Natural killer cell (primary cell): ENCODE data around the gene NXN. TPM values are rescaled to one million over a fixed set of nuclear protein-coding genes. Genes with fewer than 3 reads are reported as not detected.
"Not testable (repeated sequence)": the region's sequence is repeated elsewhere in the genome, so short reads cannot be mapped to it uniquely, and the experiment has no call there.

Experiments used
- ATAC-seq, 3 donors: fragments of 150-1000 bp in 2 of 3; fragments of 200-7000 bp in 1 of 3; cut with Tn5 transposase; 1 replicate in 1 of 3; 2 replicates in 2 of 3; pipeline ENCODE4 v1.10.0; 2021; ENCODE audit warnings: mild to moderate bottlenecking in 2 of 3, moderate library complexity in 2 of 3
- DNase-seq, 2 donors: peaks; one replicate each; pipeline versions ENCODE4 v3.0.0 to v3.0.0-alpha.2; 2013 to 2021; ENCODE audit warnings: mixed read lengths in 1 of 2
- H3K27ac ChIP-seq: one replicate; pipeline ENCODE4 v1.5.1; 2013; ENCODE audit warnings: mild to moderate bottlenecking, low read length
- H3K27me3 ChIP-seq: one replicate; pipeline ENCODE4 v1.6.1; 2013; ENCODE audit warnings: low read length; ENCODE audit not compliant: control insufficient read depth, insufficient read depth
- H3K36me3 ChIP-seq: one replicate; pipeline ENCODE4 v1.6.1; 2013; ENCODE audit warnings: low read length; ENCODE audit not compliant: control insufficient read depth, insufficient read depth
- H3K4me1 ChIP-seq: one replicate; pipeline ENCODE4 v1.6.1; 2013; ENCODE audit warnings: low read length; ENCODE audit not compliant: control insufficient read depth, insufficient read depth
- H3K4me3 ChIP-seq: one replicate; pipeline ENCODE4 v1.5.1; 2013; ENCODE audit warnings: low read length
- H3K9me3 ChIP-seq: one replicate; pipeline ENCODE4 v1.6.1; 2013; ENCODE audit warnings: low read length; ENCODE audit not compliant: control insufficient read depth, insufficient read depth
- H3K27ac Mint-ChIP-seq, 2 donors: one replicate each; pipeline ENCODE4 v1.8.0; 2022; ENCODE audit warnings: mild to moderate bottlenecking in 2 of 2, mixed read lengths in 2 of 2, moderate library complexity in 1 of 2
- H3K27me3 Mint-ChIP-seq, 2 donors: one replicate each; pipeline ENCODE4 v1.8.0; 2022; ENCODE audit warnings: low read depth in 2 of 2, mixed read lengths in 2 of 2
- H3K36me3 Mint-ChIP-seq: one replicate; pipeline ENCODE4 v1.8.0; 2022; ENCODE audit warnings: mixed read lengths
- H3K4me1 Mint-ChIP-seq, 2 donors: one replicate each; pipeline ENCODE4 v1.8.0; 2022; ENCODE audit warnings: mixed read lengths in 2 of 2
- H3K4me3 Mint-ChIP-seq: one replicate; pipeline ENCODE4 v1.8.0; 2022; ENCODE audit warnings: mild to moderate bottlenecking, moderate library complexity, mixed read lengths
- H3K9me3 Mint-ChIP-seq, 2 donors: one replicate each; pipeline ENCODE4 v1.8.0; 2022; ENCODE audit warnings: mixed read lengths in 2 of 2
- CTCF ChIP-seq: fragments of 200-600 bp; IDR thresholded peaks from one replicate; pipeline ENCODE4 v1.8.0; 2022; ENCODE audit warnings: antibody characterized with exemption
- WGBS: methylation state at CpG from one replicate; pipeline ENCODE4 v1.1.7; 2013; ENCODE audit warnings: missing lambda C conversion rate; ENCODE audit not compliant: insufficient coverage; 5-methylcytosine and 5-hydroxymethylcytosine counted together
- intact Hi-C: fragments of 100-400 bp; cut with micrococcal nuclease; formaldehyde crosslinking; loops from one replicate; pipeline ENCODE4 v1.14.2; 2022
- total RNA-seq, 4 donors: library from RNA; stranded (reverse); fragments of 120-200 nt in 1 of 4; gene quantifications; one replicate each; pipeline versions ENCODE4 v1.2.3 to v1.2.4, GENCODE V29; 2013 to 2022

Gene NXN
- total RNA-seq, 3 donors from 2014 or later (not counting 1 experiment from before 2014, with no cell fraction given), result 0.14 to 0.55 TPM; not detected in 1

DNA sequence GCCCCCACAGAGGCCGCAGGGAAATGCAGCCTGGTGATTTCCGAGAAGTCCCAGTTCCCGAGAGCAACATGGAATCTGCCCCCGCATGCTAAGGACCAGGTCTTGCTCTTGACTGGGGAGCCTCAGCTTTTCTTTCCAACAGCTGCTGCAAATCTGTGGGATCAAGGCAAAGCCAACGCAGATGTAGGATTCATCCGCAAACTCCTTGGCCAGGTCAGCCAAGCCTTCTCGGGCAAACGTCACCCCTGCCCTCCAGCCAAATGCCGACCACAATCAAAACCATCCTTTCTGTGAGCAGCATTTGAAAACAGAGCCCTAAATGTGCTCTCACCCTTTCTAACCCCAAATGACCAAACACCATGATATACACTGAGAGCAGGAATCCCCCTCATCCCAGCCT, 143.4 kb downstream of the NXN start:
- Mint-ChIP-seq H3K4me1 (no peaks in the 10 kb centered on the region), H3K4me3 (no peak overlapping the region), H3K27ac (no peak overlapping the region), H3K27me3 (peaks cover 0 to 2% of the 10 kb centered on the region in 2 donors), H3K36me3 (no peaks in the 10 kb centered on the region), H3K9me3 (no peaks in the 10 kb centered on the region)
- Histone ChIP-seq H3K27ac (no peak overlapping the region), H3K4me3 (no peak overlapping the region), H3K27me3 (no peaks in the 10 kb centered on the region), H3K36me3 (no peaks in the 10 kb centered on the region), H3K9me3 (no peaks in the 10 kb centered on the region), H3K4me1 (no peaks in the 10 kb centered on the region)
- DNase-seq (no peak), ATAC-seq (no peak)
- no peak for TF ChIP-seq CTCF
- WGBS, result 92% methylated on average over 9 of the region's 9 CpGs
- intact Hi-C loops, result no loop called here

GRCh38 chr17:835721-836120, 143.9 kb downstream of the NXN start:
- H3K9me3 ChIP-seq, H3K27me3 Mint-ChIP-seq, DNase-seq, H3K9me3 Mint-ChIP-seq, H3K36me3 ChIP-seq, ATAC-seq, H3K4me3 ChIP-seq, H3K4me1 Mint-ChIP-seq, H3K27me3 ChIP-seq, intact Hi-C loops, H3K4me3 Mint-ChIP-seq, H3K4me1 ChIP-seq, H3K36me3 Mint-ChIP-seq, H3K27ac ChIP-seq, H3K27ac Mint-ChIP-seq: not testable (repeated sequence)
- WGBS, result 95% methylated on average over 6 of the region's 27 CpGs

DNA sequence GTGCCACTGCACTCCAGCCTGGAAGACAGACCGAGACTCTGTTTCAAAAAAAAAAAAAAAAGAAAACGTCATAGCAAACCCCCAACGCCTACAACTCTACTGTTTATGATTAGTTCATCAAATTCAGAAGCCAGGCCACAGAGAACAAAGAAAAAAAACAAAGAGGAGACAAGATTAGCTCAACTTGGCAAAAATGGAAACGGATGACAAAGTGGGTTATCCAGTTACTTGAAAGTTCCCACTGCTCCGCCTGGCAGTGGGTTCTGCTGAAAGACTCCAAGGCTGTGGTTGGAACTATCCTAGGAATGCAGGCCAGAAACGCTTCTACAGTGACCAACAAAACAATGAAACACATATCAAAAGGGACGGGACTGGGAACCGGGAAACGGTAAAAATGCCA, 144.3 kb downstream of the NXN start:
- no peak overlapping the region for H3K4me3 Mint-ChIP-seq
- H3K27ac Mint-ChIP-seq, result no peak overlapping the region
- H3K9me3 Mint-ChIP-seq, result no peaks in the 10 kb centered on the region
- H3K4me1 Mint-ChIP-seq, result no peaks in the 10 kb centered on the region
- Histone ChIP-seq H3K4me1 (no peaks in the 10 kb centered on the region), H3K9me3 (no peaks in the 10 kb centered on the region), H3K27me3 (no peaks in the 10 kb centered on the region), H3K27ac (no peak overlapping the region), H3K4me3 (no peak overlapping the region), H3K36me3 (no peaks in the 10 kb centered on the region)
- intact Hi-C loops, result no loop called here
- peaks cover 0 to 2% of the 10 kb centered on the region in 2 donors for H3K27me3 Mint-ChIP-seq
- no peaks in the 10 kb centered on the region for H3K36me3 Mint-ChIP-seq
- no peak for DNase-seq
- WGBS, result 89% methylated on average over 8 of the region's 9 CpGs
- no peak for TF ChIP-seq CTCF
- ATAC-seq, result no peak

GRCh38 chr17:834136-834535, 145.4 kb downstream of the NXN start:
- Mint-ChIP-seq H3K9me3 (no peaks in the 10 kb centered on the region), H3K27ac (no peak overlapping the region), H3K27me3 (peaks cover 0 to 2% of the 10 kb centered on the region in 2 donors), H3K36me3 (no peaks in the 10 kb centered on the region), H3K4me1 (no peaks in the 10 kb centered on the region), H3K4me3 (no peak overlapping the region)
- Histone ChIP-seq H3K36me3 (no peaks in the 10 kb centered on the region), H3K27ac (no peak overlapping the region), H3K27me3 (no peaks in the 10 kb centered on the region), H3K4me3 (no peak overlapping the region), H3K9me3 (no peaks in the 10 kb centered on the region), H3K4me1 (no peaks in the 10 kb centered on the region)
- intact Hi-C loops, result no loop called here
- no peak for TF ChIP-seq CTCF
- 88% methylated on average over 6 of the region's 6 CpGs for WGBS
- no peak for ATAC-seq
- DNase-seq, result no peak
